Erythroblast (primary cell): ENCODE measurements around the gene CLTRN.

ENCODE experiments used
- GATA1 ChIP-seq: IDR thresholded peaks from 2 replicates; pipeline ENCODE4 v1.6.1; 2011; ENCODE audit warnings: low read depth, mild to moderate bottlenecking, control low read depth, low read length, moderate library complexity
- POLR2A ChIP-seq: IDR thresholded peaks from 2 replicates; pipeline ENCODE4 v1.6.1; 2011; ENCODE audit warnings: mild to moderate bottlenecking, low read length

DNA sequence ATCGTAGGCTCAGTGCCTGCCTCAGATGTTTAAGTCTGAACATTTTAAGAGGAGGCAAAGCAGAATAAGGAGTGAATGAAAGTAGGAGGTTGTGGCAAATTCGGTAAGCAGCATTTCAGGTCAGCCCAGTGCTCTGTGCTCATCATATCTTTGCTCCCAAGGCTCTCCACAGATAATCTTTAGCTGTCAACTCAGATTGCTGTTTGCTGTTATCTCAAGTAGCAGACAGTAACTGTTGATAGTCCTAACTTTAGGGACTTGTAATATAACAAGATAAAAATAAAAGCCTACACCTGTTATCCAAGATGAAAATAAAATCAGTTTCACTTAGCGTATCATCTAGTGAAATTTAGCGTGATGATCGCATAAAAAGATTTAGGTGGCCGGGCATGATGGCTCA is 18.6 kb upstream of the CLTRN start:
- TF ChIP-seq POLR2A: no peak
- no peak for TF ChIP-seq GATA1
